HG03460 (cell line): Measurements from ENCODE around the gene PRSS35.
"Not testable (repeated sequence)": the region's sequence is repeated elsewhere in the genome, so short reads cannot be mapped to it uniquely, and the experiment has no call there.

Experiments
- ATAC-seq: cut with Tn5 transposase; IDR thresholded peaks from one replicate; pipeline ENCODE4 v1.9.1; 2021; ENCODE audit not compliant: unreplicated experiment

Gene PRSS35, protein sequence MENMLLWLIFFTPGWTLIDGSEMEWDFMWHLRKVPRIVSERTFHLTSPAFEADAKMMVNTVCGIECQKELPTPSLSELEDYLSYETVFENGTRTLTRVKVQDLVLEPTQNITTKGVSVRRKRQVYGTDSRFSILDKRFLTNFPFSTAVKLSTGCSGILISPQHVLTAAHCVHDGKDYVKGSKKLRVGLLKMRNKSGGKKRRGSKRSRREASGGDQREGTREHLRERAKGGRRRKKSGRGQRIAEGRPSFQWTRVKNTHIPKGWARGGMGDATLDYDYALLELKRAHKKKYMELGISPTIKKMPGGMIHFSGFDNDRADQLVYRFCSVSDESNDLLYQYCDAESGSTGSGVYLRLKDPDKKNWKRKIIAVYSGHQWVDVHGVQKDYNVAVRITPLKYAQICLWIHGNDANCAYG

DNA sequence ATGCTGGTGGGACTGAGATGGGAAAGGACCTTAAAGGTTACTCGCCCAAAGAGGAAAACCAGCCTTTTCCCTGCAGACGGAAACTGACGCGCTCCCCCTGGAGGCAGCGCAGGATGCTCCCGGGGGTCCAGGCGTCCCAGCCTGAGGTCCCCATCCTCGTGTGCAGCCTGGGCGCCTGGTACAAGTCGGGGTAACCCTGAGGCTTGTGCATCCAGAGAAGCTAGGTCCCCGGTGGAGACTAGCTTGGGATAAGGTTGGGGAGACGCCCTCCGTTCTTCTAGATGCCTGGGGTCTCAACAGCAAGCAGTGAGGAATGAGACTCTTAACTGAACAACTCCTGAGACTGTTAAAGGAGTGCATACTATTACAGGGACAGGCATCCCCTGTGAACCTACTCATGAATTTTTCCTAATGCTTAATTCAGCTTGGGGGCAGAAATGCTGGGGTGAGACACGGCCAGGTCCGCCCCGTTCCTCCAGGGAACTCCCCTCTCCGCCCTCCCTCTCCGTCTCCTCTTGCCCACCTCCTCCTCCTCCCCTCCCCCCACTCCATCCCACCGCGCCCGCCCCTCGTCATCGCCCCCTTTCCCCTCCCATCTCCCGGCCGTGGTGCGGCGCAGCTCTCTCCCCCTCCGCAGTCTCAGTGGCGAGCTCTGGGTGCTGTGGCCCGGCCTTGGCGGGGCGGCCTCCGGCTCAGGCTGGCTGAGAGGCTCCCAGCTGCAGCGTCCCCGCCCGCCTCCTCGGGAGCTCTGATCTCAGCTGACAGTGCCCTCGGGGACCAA, at the start of gene PRSS35:
Gene PRSS35 (plus strand): TSS at position 634 of the 781 bp plus-strand sequence. CDS start 10,908 bp downstream, outside the sequence.
- ATAC-seq: no peak

DNA sequence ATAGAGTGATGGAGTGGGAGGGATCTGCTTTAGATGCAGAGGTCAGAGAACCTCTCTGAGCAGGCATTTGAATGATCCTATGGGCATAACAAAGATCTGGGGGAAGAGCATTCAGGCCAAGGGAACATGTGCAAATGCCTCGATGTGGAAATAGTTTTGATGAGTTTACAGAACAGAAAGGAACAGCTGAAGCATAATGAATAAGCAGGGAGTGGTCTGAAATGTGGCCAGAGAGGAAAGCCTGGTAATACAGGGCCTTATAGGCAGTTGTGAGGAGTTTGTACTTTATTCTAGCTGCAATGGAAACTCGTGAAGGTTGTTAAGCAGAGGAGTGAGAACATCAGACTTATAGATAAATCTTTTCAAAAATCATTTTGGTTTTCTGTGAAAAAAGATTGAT, 48.4 kb upstream of the PRSS35 start:
- no peak for ATAC-seq

- no peak for ATAC-seq
These were observed 47.8 kb upstream of the PRSS35 start for GRCh38 chr6:83464381-83465140.

GRCh38 chr6:83466328-83466727, 46.0 kb upstream of the PRSS35 start:
- ATAC-seq: no peak

DNA sequence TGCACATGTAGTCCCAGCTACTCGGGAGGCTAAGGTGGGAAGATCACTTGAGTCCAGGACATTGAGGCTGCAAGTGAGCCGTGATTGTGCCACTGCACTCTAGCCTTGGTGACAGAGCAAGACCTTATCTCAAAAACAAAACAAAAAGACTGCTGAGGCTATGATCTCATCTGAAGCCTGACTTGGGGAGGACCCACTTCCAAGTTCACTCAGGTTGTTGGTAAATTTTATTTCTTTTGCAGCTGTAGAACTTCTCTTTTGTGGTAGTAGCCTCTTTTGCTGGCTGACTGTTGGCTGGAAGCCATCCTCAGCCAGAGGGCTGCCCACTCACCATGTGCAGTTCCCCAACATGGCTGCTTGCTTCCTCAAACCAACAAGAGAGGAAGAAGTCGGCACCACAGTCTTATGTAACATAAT, 44.7 kb upstream of the PRSS35 start:
- ATAC-seq: no peak

- ATAC-seq: no peak
These were observed 42.3 kb upstream of the PRSS35 start for GRCh38 chr6:83470001-83470400.

- ATAC-seq: no peak
These were observed 41.7 kb upstream of the PRSS35 start for GRCh38 chr6:83470587-83470986.

GRCh38 chr6:83472767-83473166, 39.6 kb upstream of the PRSS35 start:
- ATAC-seq: no peak

GRCh38 chr6:83474309-83474708, 38.0 kb upstream of the PRSS35 start:
- ATAC-seq: no peak

DNA sequence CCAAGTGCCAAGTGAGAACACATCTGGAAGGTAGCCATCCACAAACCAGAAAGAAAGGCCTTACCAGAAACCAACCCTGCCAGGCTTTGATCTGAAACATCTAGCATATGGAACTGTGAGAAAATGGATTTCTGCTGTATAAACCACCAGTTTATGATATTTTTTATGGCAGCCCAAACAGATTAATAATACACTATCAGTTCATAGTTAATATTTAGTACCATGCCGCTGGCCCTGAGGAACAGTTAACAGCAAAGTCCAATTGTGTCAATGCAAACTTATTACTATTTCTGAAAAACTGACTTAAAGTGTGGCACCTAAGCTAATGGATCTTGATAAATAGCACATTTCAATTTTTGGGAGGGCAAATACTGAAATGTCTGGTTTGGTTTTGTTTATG, 35.4 kb upstream of the PRSS35 start:
- no peak for ATAC-seq

DNA sequence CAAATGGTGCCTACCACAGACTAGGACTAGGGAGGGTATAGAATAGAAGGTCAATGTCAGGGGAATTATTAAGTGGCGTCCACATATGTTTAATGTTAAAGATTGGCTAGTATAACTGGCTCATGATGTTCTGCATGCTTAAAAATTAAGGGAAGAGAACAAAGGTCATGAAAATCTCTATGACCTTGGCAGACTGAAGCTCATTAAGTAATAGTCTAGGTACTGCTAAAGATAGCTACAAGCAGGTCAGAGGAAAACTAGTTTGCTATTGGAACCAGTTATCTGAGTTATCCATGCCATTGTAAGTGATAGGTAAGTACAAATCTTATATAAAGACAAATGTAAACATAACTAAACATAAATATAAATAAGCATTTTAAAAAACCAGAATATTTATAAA, 32.9 kb upstream of the PRSS35 start:
- no peak for ATAC-seq

- no peak for ATAC-seq
These were observed 31.9 kb upstream of the PRSS35 start for GRCh38 chr6:83480470-83480869.

- ATAC-seq: not testable (repeated sequence)
These were observed 30.4 kb upstream of the PRSS35 start for GRCh38 chr6:83481938-83482337.

GRCh38 chr6:83488448-83488847, 23.9 kb upstream of the PRSS35 start:
- ATAC-seq: no peak

- ATAC-seq: no peak
These were observed 23.5 kb upstream of the PRSS35 start for GRCh38 chr6:83488861-83489260.

DNA sequence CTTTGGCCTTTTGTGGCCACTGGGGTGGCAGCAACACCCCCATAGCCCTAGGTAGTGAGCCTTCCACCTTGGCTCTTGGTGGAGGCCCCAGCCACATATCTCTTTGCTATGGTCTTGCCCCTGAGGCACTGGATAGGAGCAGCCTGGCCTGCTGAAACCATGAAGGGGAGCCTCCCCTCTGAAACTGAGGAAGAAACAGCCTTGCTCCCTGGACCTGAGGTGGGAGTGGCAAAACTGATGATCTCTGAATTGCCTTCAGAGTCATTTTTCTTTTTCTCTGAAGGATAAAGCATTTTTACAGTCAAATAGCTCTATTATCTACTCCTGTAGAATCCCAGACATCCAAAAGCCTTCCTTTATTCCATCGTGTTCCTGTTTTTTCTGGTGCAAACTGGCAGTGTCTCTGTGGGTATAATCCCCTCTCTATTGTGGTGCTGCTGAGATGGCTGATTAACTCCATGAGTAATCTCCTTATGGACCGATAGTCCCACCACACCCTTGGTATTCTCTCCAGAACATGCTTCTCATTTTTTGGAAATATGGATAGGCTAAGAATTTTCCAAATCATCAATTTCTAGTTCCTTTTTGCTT, 22.0 kb upstream of the PRSS35 start:
- ATAC-seq: no peak

DNA sequence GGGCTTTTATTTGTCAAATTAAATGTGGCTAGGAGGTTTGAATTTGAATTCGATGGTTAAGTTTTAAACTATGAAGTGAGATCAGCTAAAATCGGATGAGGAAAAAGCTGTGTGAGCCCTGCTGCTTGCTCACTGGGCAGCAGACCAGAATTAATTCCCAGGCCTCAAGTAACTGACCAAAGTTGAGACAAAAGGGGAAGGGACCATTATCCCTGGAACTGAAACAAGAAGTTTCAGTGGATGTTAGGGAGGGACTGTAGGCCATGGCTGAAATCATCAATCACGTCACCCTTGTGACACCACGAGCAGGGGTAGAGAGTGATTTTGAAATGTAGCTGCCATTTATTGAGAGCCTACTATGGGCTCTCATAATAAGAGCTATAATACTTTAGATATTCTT, 7.0 kb upstream of the PRSS35 start:
- no peak for ATAC-seq

DNA sequence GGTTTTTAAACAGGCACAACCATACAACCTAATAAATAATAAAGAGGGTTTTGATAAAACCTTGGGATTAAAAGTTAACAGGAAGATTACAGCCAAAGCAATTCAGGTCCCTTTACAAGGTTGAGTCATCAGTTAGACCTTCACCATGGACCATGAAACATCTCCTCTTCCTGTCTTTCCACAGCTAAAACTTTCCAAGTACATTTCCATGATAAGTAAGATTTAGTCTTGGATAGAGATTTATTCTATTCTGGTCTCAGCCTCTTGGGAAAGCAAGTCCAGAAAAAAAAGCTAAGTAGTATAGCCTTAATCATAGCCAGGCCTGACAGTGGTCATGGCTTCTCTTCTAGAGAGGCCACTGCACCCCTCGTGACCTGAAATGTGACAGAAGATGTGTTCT, 2.9 kb upstream of the PRSS35 start:
- ATAC-seq: no peak

DNA sequence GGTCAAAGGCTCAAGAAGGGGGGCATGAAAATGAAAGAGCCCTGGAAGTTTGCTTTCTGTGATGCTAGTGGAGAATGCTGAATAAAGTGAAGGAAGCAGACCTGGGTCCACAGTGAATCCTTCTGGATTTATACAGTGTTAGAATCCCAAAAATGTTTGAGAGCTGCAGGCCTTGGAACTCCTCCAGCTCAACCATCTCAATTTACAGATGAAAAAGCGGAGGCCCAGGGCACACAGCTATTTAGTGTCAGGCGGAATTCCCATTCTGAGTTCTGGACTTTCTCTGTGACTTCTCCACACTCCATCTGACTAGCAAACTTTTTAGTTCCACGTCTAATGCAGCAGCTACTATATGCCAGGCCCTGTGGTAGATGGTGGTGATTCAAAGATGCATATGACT, 1.5 kb upstream of the PRSS35 start:
- no peak for ATAC-seq

DNA sequence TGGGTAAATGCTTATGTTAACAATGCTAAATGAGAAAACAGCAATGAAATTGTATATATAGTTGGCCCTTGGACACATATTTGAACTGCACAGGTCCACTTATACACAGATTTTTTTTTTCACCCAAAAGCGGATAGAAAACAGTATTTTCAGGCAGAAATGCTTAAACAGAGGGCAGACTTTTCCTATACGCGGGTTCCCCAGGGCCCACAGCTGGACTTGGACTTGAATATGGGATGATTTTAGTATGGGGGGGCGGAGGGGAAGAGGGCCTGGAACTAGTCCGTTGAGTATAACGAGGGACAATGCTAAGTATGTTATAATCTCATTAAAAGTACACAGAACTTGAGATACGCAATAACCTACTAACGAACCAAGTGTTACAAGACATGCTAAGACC, 1.1 kb upstream of the PRSS35 start:
- no peak for ATAC-seq

- ATAC-seq: no peak
These were observed 2.1 kb downstream of the PRSS35 start for GRCh38 chr6:83514466-83514865.
